Measurements from ENCODE around the gene SPATA31A7.
"Not testable (repeated sequence)": the region's sequence is repeated elsewhere in the genome, so short reads cannot be mapped to it uniquely, and the experiment has no call there.

The SPATA31A7 gene

GRCh38 chr9:61189736-61190135, at the start of gene SPATA31A7:
TSS of gene SPATA31A7 (plus strand) at chr9:61190036. CDS start at chr9:61190065, 29 bp downstream.
- DNase-seq, result not testable (repeated sequence)

- not testable (repeated sequence) for DNase-seq
These were observed 36.6 kb downstream of the SPATA31A7 start for GRCh38 chr9:61226438-61226837.

Measured in activated CD8-positive, alpha-beta memory T cell treated with anti-CD3 and anti-CD28 coated beads, Interleukin-2, amount 50 U/mL, for 4 hours (primary cell).